Renal pelvis (tissue), 4 donors: ENCODE data around the gene AKT1. TPM values are rescaled to one million over a fixed set of nuclear protein-coding genes. Genes with fewer than 3 reads are reported as not detected.

Experiments
- DNase-seq: peaks from one replicate; pipeline ENCODE4 v3.0.0-alpha.2; 2013
- polyA plus RNA-seq, 3 donors: library from polyadenylated mRNA; unstranded; fragments of 120-200 nt; gene quantifications; one replicate each; pipeline ENCODE4 v1.2.1, GENCODE V29; 2013; ENCODE audit not compliant: insufficient read length in 3 of 3

Gene AKT1
- polyA plus RNA-seq, 3 donors = 119 to 153 (median 125) TPM

GRCh38 chr14:104788873-104789663 is 6.5 kb downstream of the AKT1 start:
- no peak for DNase-seq

GRCh38 chr14:104788161-104788818 is 7.3 kb downstream of the AKT1 start:
- no peak for DNase-seq

GRCh38 chr14:104787736-104788135 is 7.8 kb downstream of the AKT1 start:
- no peak for DNase-seq

- no peak for DNase-seq
These were observed 8.5 kb downstream of the AKT1 start for GRCh38 chr14:104786726-104787675.

- no peak for DNase-seq
These were observed 9.4 kb downstream of the AKT1 start for GRCh38 chr14:104786091-104786586.

GRCh38 chr14:104785708-104786080 is 9.9 kb downstream of the AKT1 start:
- DNase-seq = no peak

GRCh38 chr14:104784846-104785707 is 10.5 kb downstream of the AKT1 start:
- DNase-seq = no peak

- no peak for DNase-seq
These were observed 11.4 kb downstream of the AKT1 start for GRCh38 chr14:104784218-104784568.

GRCh38 chr14:104783484-104784217 is 11.9 kb downstream of the AKT1 start:
- no peak for DNase-seq

GRCh38 chr14:104782808-104783139 is 12.8 kb downstream of the AKT1 start:
- DNase-seq = no peak

GRCh38 chr14:104782086-104782807 is 13.3 kb downstream of the AKT1 start:
- no peak for DNase-seq

GRCh38 chr14:104781271-104782077 is 14.1 kb downstream of the AKT1 start:
- DNase-seq = no peak

- DNase-seq = no peak
These were observed 15.0 kb downstream of the AKT1 start for GRCh38 chr14:104780513-104781030.

- no peak for DNase-seq
These were observed 15.6 kb downstream of the AKT1 start for GRCh38 chr14:104779776-104780512.

- no peak for DNase-seq
These were observed 16.7 kb downstream of the AKT1 start for GRCh38 chr14:104778694-104779331.

GRCh38 chr14:104777808-104778249 is 17.7 kb downstream of the AKT1 start:
- DNase-seq = no peak
